SK-N-SH (cell line): ENCODE measurements around the gene GDF2. TPM values are rescaled to one million over a fixed set of nuclear protein-coding genes. Genes with fewer than 3 reads are reported as not detected.

Experiments
- CTCF ChIA-PET: fragments of 300-600, 350-600 bp; formaldehyde crosslinking; extraction: SDS; loops from one replicate; lab custom pipeline; 2021; lab: Yijun Ruan, JAX
- POLR2A ChIA-PET: fragments of 350-600 bp; sonication (Branson Sonifier 250); formaldehyde crosslinking; extraction: SDS; loops from one replicate; lab custom pipeline; 2020; ENCODE audit warnings: antibody characterized with exemption, inconsistent platforms; lab: Yijun Ruan, JAX
- DNase-seq: peaks from one replicate; pipeline ENCODE4 v3.0.0; 2012
- H2AFZ ChIP-seq: fragments of 200-600 bp; sonication (generic); 2 replicates; pipeline ENCODE4 v1.8.1; 2016; ENCODE audit warnings: antibody characterized with exemption, mild to moderate bottlenecking, low read depth
- H3F3A ChIP-seq: fragments of 200-600 bp; sonication (generic); replicated peaks from 2 replicates; pipeline ENCODE3; 2016; ENCODE audit warnings: antibody characterized with exemption, mild to moderate bottlenecking; ENCODE audit not compliant: insufficient read depth
- H3K27ac ChIP-seq, 2 experiments: fragments of 200-500 bp in 1 of 2; fragments of 200-600 bp in 1 of 2; sonication (Bioruptor generic) in 1 of 2; sonication (generic), shearing (Covaris generic) in 1 of 2; 2 replicates each; pipeline versions ENCODE4 v1.5.1 to v1.6.1; 2014 to 2016; ENCODE audit warnings: low read depth in 2 of 2, inconsistent platforms in 1 of 2, low read length in 1 of 2, mild to moderate bottlenecking in 1 of 2, mixed read lengths in 1 of 2
- H3K27me3 ChIP-seq: fragments of 200-600 bp; sonication (generic), shearing (Covaris generic); 2 replicates; pipeline ENCODE4 v1.6.1; 2016; ENCODE audit warnings: mixed run types; ENCODE audit not compliant: insufficient read depth
- H3K36me3 ChIP-seq, 2 experiments: fragments of 200-500 bp in 1 of 2; fragments of 200-600 bp in 1 of 2; sonication (Bioruptor generic) in 1 of 2; sonication (generic) in 1 of 2; replicated peaks in 1 of 2; 2 replicates each; pipeline versions ENCODE3 to v1.5.1; 2014 to 2016; ENCODE audit warnings: low read length in 1 of 2, mild to moderate bottlenecking in 1 of 2; ENCODE audit not compliant: insufficient read depth in 2 of 2, control insufficient read depth in 1 of 2
- H3K4me1 ChIP-seq, 2 experiments: fragments of 200-500 bp in 1 of 2; fragments of 200-600 bp in 1 of 2; sonication (Bioruptor generic) in 1 of 2; sonication (generic), shearing (Covaris generic) in 1 of 2; 2 replicates each; pipeline versions ENCODE4 v1.5.1 to v1.6.1; 2014 to 2016; ENCODE audit warnings: low read depth in 1 of 2, low read length in 1 of 2, mixed run types in 1 of 2; ENCODE audit not compliant: insufficient read depth in 2 of 2, control insufficient read depth in 1 of 2
- H3K4me2 ChIP-seq: fragments of 200-600 bp; sonication (generic), shearing (Covaris generic); 2 replicates; pipeline ENCODE4 v1.6.1; 2017; ENCODE audit warnings: mixed run types
- H3K4me3 ChIP-seq, 2 experiments: fragments of 200-500 bp in 1 of 2; fragments of 200-600 bp in 1 of 2; sonication (Bioruptor generic) in 1 of 2; sonication (generic), shearing (Covaris generic) in 1 of 2; 2 replicates each; pipeline versions ENCODE4 v1.5.1 to v1.8.1; 2014 to 2016; ENCODE audit warnings: low read depth in 2 of 2, inconsistent platforms in 1 of 2, low read length in 1 of 2, mild to moderate bottlenecking in 1 of 2, mixed read lengths in 1 of 2, moderate library complexity in 1 of 2
- H3K79me2 ChIP-seq: fragments of 200-600 bp; sonication (generic); 2 replicates; pipeline ENCODE4 v1.8.1; 2017; ENCODE audit warnings: mild to moderate bottlenecking; ENCODE audit not compliant: insufficient read depth
- H3K9ac ChIP-seq: fragments of 200-600 bp; sonication (generic); 2 replicates; pipeline ENCODE4 v1.6.1; 2017; ENCODE audit warnings: mixed run types
- H3K9me2 ChIP-seq: fragments of 200-600 bp; sonication (generic); 2 replicates; pipeline ENCODE4 v1.6.1; 2017; ENCODE audit warnings: mixed run types
- H3K9me3 ChIP-seq: fragments of 200-600 bp; sonication (generic); 2 replicates; pipeline ENCODE4 v1.6.1; 2017; ENCODE audit warnings: mixed run types, mild to moderate bottlenecking, moderate library complexity
- H4K20me1 ChIP-seq: fragments of 200-600 bp; sonication (generic); 2 replicates; pipeline ENCODE4 v1.6.1; 2017; ENCODE audit warnings: mild to moderate bottlenecking, mixed run types; ENCODE audit not compliant: insufficient read depth
- ELF1 ChIP-seq: IDR thresholded peaks from 2 replicates; pipeline ENCODE4 v1.4.0; 2012
- EP300 ChIP-seq, 2 experiments: IDR thresholded peaks; 2 replicates each; pipeline versions ENCODE4 v1.4.0 to v1.6.1; 2012; ENCODE audit warnings: borderline replicate concordance in 1 of 2, low read depth in 1 of 2, low read length in 1 of 2
- FOSL2 ChIP-seq: IDR thresholded peaks from 2 replicates; pipeline ENCODE4 v1.4.0; 2012; ENCODE audit warnings: low read depth, mild to moderate bottlenecking, moderate library complexity, borderline replicate concordance
- GATA2 ChIP-seq: sonication (generic); formaldehyde crosslinking; IDR thresholded peaks from 2 replicates; pipeline ENCODE4 v1.5.0; 2020; ENCODE audit warnings: mild to moderate bottlenecking, missing genetic modification reagents
- JUND ChIP-seq: IDR thresholded peaks from 2 replicates; pipeline ENCODE4 v1.4.0; 2012
- MAX ChIP-seq: IDR thresholded peaks from 2 replicates; pipeline ENCODE4 v1.4.0; 2012; ENCODE audit warnings: low read depth
- NRF1 ChIP-seq: IDR thresholded peaks from 2 replicates; pipeline ENCODE4 v1.6.1; 2012; ENCODE audit warnings: low read depth, mild to moderate bottlenecking, low read length
- PBX3 ChIP-seq: IDR thresholded peaks from 2 replicates; pipeline ENCODE4; 2012
- RAD21 ChIP-seq: IDR thresholded peaks from 2 replicates; pipeline ENCODE4 v1.6.1; 2012; ENCODE audit warnings: mild to moderate bottlenecking, low read length
- RCOR1 ChIP-seq: fragments of 150-350 bp; IDR thresholded peaks from 2 replicates; pipeline ENCODE4 v1.6.1; 2017; ENCODE audit warnings: antibody characterized with exemption, low read length
- REST ChIP-seq: IDR thresholded peaks from 2 replicates; pipeline ENCODE4 v1.6.1; 2012; ENCODE audit warnings: mild to moderate bottlenecking, low read depth, low read length, moderate library complexity
- RFX5 ChIP-seq: IDR thresholded peaks from 2 replicates; pipeline ENCODE4 v1.6.1; 2012; ENCODE audit warnings: mild to moderate bottlenecking, improper control_type of control experiment, low read length
- TAF1 ChIP-seq: IDR thresholded peaks from 2 replicates; pipeline ENCODE4 v1.6.1; 2012; ENCODE audit warnings: low read depth, mild to moderate bottlenecking, low read length, moderate library complexity, borderline replicate concordance
- TCF12 ChIP-seq: IDR thresholded peaks from 2 replicates; pipeline ENCODE4 v1.4.0; 2012
- WGBS: methylation state at CpG from one replicate; pipeline ENCODE4 v1.1.6; 2017; ENCODE audit warnings: low lambda C conversion rate; 5-methylcytosine and 5-hydroxymethylcytosine counted together
- polyA plus RNA-seq, 3 experiments: library from polyadenylated mRNA; depleted of rRNA; stranded (reverse); fragments of >200 nt; gene quantifications; 2 replicates each; pipeline ENCODE4 v1.2.3, GENCODE V29; 2012

The GDF2 gene
- polyA plus RNA-seq, 1 of the 3 experiments (the other 2 are of a cell fraction), result not detected

- TF ChIP-seq REST (no peak), MAX (no peak), TCF12 (no peak), RCOR1 (no peak), EP300 (IDR thresholded peaks at IDR 0.05; ENCODE audit: borderline replicate concordance in 1 of 2, low read depth in 1 of 2, low read length in 1 of 2) (no peak), ELF1 (no peak), FOSL2 (no peak), JUND (no peak), GATA2 (CRISPR knock-in tag) (no peak), TAF1 (no peak)
Measured at GRCh38 chr10:47277352-47278151, 44.7 kb upstream of the GDF2 start (continued).

GRCh38 chr10:47278152-47278473 lies 44.1 kb upstream of the GDF2 start:
- POLR2A ChIA-PET, result no interaction called here
- DNase-seq, result no peak
- no peak for TF ChIP-seq NRF1
- no peak for TF ChIP-seq ELF1
- TF ChIP-seq PBX3, result no peak
- TF ChIP-seq RFX5, result no peak
- no peak for TF ChIP-seq RAD21
- H3F3A ChIP-seq, result no peaks in the 10 kb centered on the region
- WGBS, result 77% methylated on average over 7 of the region's 15 CpGs
- H3K9ac ChIP-seq, result no peak overlapping the region
- no peaks in the 10 kb centered on the region for H3K36me3 ChIP-seq
- H3K9me2 ChIP-seq, result no peaks in the 10 kb centered on the region
- H3K79me2 ChIP-seq, result no peaks in the 10 kb centered on the region
- no peak overlapping the region for H3K27ac ChIP-seq
- no peak overlapping the region for H3K4me2 ChIP-seq
- H4K20me1 ChIP-seq, result no peaks in the 10 kb centered on the region
- no peaks in the 10 kb centered on the region for H3K9me3 ChIP-seq
- H3K4me1 ChIP-seq, result peaks cover 0 to 10% of the 10 kb centered on the region in 2 experiments; a peak in 1 of 4 replicates
- no peak overlapping the region for H3K4me3 ChIP-seq
- no peak overlapping the region for H2AFZ ChIP-seq
- CTCF ChIA-PET, result interaction anchor here (0.8 to 4.0 kb wide), 3 partner anchors 9 to 253 kb away, joined by 3 to 18 read pairs (median 7); no protein-coding TSS in a partner anchor
- H3K27me3 ChIP-seq, result no peaks in the 10 kb centered on the region
